Mucosa of rectum (tissue), 2 donors: ENCODE results near the gene WDR90.

ENCODE experiments used
- H3K27ac ChIP-seq, 2 donors: one replicate each; pipeline ENCODE4 v1.7.0; 2013; ENCODE audit warnings: inconsistent platforms in 2 of 2, low read depth in 2 of 2, low read length in 2 of 2
- H3K27me3 ChIP-seq, 2 donors: one replicate each; pipeline ENCODE4 v1.7.0; 2013; ENCODE audit warnings: low read length in 2 of 2; ENCODE audit not compliant: control insufficient read depth in 2 of 2, insufficient read depth in 2 of 2
- H3K36me3 ChIP-seq, 2 donors: one replicate each; pipeline ENCODE4 v1.7.0; 2013; ENCODE audit warnings: low read length in 2 of 2; ENCODE audit not compliant: control insufficient read depth in 2 of 2, insufficient read depth in 2 of 2
- H3K4me1 ChIP-seq, 2 donors: one replicate each; pipeline ENCODE4 v1.7.0; 2013; ENCODE audit warnings: low read length in 2 of 2, mild to moderate bottlenecking in 1 of 2; ENCODE audit not compliant: control insufficient read depth in 2 of 2, insufficient read depth in 2 of 2
- H3K4me3 ChIP-seq, 2 donors: one replicate each; pipeline ENCODE4 v1.7.0; 2013; ENCODE audit warnings: low read length in 2 of 2
- H3K9ac ChIP-seq, 2 donors: one replicate each; pipeline ENCODE4 v1.7.0; 2013; ENCODE audit warnings: low read length in 2 of 2, low read depth in 1 of 2, mild to moderate bottlenecking in 1 of 2
- H3K9me3 ChIP-seq, 2 donors: one replicate each; pipeline ENCODE4 v1.7.0; 2013; ENCODE audit warnings: low read length in 2 of 2; ENCODE audit not compliant: control insufficient read depth in 2 of 2
- donor health status: healthy.
- donor health status: Normal muscosa, but diverticular disease.

The WDR90 gene

GRCh38 chr16:625977-626765, 23.0 kb upstream of the WDR90 start:
- H3K27ac ChIP-seq, result no peak overlapping the region

GRCh38 chr16:626787-627453, 22.2 kb upstream of the WDR90 start:
- Histone ChIP-seq H3K9me3 (no peaks in the 10 kb centered on the region), H3K27ac (no peak overlapping the region), H3K27me3 (no peaks in the 10 kb centered on the region), H3K4me1 (peaks cover 4 to 10% of the 10 kb centered on the region in 2 donors), H3K36me3 (peaks cover 12 to 17% of the 10 kb centered on the region in 2 donors), H3K4me3 (no peak overlapping the region), H3K9ac (no peak overlapping the region)

More at GRCh38 chr16:625977-626765, 23.0 kb upstream of the WDR90 start:
- Histone ChIP-seq H3K4me1 (peaks cover 4 to 8% of the 10 kb centered on the region in 2 donors), H3K36me3 (peaks cover 12 to 17% of the 10 kb centered on the region in 2 donors), H3K9ac (no peak overlapping the region), H3K4me3 (no peak overlapping the region), H3K27me3 (no peaks in the 10 kb centered on the region), H3K9me3 (no peaks in the 10 kb centered on the region)

GRCh38 chr16:627454-628239, 21.5 kb upstream of the WDR90 start:
- Histone ChIP-seq H3K4me1 (peaks cover 4 to 10% of the 10 kb centered on the region in 2 donors), H3K9ac (no peak overlapping the region), H3K27ac (no peak overlapping the region), H3K4me3 (no peak overlapping the region), H3K27me3 (no peaks in the 10 kb centered on the region), H3K36me3 (peaks cover 12 to 17% of the 10 kb centered on the region in 2 donors), H3K9me3 (no peaks in the 10 kb centered on the region)

DNA sequence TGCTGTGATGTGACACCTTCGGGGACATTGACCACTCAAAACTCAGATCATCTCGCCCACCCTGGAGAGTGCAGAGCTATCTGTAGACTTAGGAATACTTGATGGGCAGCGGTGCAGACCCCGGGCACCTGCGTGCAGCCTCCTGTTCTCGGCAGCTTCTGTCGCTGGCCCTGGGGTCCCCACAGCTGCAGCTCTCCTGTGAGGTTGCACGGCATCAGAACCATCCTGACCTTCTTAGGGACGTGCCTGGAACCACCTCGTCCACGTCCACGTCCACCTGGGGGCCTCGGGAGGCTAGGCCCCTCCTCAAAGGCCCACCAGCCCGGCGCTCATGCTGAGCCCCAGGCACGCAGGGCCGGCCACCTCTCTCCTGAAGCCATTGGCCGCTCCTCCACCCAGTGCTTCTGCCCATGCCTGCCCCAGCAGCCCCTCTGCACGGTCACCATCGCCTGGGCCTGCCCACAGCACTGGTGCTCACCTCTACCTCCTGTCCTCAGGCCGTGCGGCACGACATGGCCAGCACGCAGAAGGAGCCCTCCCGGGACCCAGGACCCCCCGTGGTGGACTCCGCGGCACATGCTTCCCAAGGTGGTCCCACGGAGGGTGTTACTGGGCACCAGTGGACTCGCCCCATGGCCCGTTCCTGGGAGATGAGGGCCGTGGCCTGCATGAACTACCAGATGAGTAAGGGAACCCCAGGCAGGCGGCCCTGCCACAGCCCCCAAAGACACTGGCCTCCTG, 20.7 kb upstream of the WDR90 start:
- no peaks in the 10 kb centered on the region for H3K27me3 ChIP-seq
- H3K36me3 ChIP-seq, result peaks cover 14 to 17% of the 10 kb centered on the region in 2 donors
- H3K4me3 ChIP-seq, result no peak overlapping the region
- H3K9me3 ChIP-seq, result no peaks in the 10 kb centered on the region
- no peak overlapping the region for H3K9ac ChIP-seq
- no peak overlapping the region for H3K27ac ChIP-seq
- peaks cover 4 to 10% of the 10 kb centered on the region in 2 donors for H3K4me1 ChIP-seq

DNA sequence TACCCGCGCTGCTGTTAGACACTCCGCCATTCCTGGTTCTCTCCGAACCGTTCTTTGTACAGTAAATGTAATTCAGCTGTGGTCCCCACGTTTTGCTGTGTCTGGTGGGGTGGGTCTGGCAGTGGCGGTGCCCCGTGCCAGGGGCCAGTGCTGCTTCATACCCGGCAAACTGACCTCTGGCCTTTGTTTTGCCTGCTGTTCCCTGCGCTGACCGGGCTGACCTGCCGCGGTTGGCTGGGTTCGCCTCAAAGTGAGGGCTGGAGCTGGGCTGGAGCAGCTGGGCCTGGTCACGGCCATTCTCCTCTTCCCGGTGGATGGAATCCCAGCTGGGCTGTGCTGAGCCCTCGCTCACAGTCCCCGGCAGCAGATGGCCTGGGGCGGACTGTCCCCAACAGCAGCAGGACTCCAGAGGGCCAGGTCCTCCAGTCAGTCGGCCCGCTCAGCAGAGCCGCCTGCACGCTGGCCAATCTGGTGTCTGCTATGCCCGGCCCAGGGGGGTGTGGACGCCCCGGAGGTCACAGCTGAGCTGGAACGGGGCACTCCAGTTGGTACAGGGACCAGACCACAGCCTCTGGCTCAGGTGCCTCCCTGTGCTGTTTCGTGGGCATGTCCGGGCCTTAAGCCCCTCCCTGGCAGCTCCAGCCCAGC, 19.9 kb upstream of the WDR90 start:
- H3K4me3 ChIP-seq, result no peak overlapping the region
- no peak overlapping the region for H3K27ac ChIP-seq
- H3K27me3 ChIP-seq, result no peaks in the 10 kb centered on the region
- H3K36me3 ChIP-seq, result peaks cover 17% of the 10 kb centered on the region in 2 donors
- no peak overlapping the region for H3K9ac ChIP-seq
- H3K9me3 ChIP-seq, result no peaks in the 10 kb centered on the region
- H3K4me1 ChIP-seq, result peaks cover 4 to 10% of the 10 kb centered on the region in 2 donors

DNA sequence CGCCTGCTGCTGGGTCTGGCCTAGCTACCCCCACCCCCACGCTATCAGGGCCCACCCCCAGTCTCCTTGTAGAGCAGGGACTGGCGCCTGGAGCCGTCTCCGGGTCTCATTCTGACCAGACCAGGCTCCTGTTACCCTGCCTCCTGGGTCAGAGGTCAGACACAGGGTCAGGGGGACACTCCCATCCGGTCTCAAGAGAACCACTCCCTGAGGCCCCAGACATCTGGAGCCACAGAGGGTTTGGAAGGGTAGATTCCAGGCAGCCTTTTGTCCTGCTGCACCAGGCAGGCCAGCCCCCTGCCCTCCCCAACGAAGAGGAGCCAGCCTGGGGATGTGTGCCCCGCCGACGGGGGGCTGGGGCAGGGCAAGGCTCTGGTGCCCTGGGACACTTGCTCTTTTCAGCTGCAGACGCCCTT, 19.3 kb upstream of the WDR90 start:
- H3K36me3 ChIP-seq, result peaks cover 17% of the 10 kb centered on the region in 2 donors
- H3K9ac ChIP-seq, result no peak overlapping the region
- H3K4me1 ChIP-seq, result peaks cover 4 to 10% of the 10 kb centered on the region in 2 donors
- H3K9me3 ChIP-seq, result no peaks in the 10 kb centered on the region
- no peaks in the 10 kb centered on the region for H3K27me3 ChIP-seq
- no peak overlapping the region for H3K4me3 ChIP-seq
- H3K27ac ChIP-seq, result no peak overlapping the region

DNA sequence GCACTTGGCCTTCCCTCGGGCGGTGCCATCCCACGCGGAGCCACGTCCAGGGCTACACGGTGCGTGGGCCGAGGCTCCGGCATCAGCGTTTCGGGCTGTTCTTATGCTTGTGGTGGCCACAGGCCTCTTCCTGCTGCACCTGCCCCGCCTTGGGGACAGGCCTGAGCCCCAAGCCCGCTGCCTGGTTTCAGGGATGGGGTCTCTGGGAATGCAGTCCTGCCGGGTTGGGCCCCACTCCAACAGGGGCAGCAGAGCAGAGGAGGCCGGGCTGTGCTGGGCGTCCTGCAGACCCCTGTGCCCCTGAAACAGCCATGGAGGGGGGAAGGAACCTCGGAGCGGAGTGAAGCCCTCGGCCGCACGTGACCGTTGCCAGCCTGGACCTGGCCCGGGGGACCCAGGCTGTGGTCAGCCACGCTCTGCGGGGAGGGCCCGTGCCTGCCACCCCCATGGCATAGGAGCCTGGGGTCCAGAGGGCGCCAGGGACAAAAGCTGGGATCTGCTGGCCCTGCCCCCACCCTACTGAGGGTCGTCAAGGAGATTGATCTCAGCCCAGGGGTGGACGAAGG, 18.8 kb upstream of the WDR90 start:
- Histone ChIP-seq H3K27ac (no peak overlapping the region), H3K4me3 (no peak overlapping the region), H3K9ac (no peak overlapping the region), H3K36me3 (peaks cover 13 to 15% of the 10 kb centered on the region in 2 donors), H3K9me3 (no peaks in the 10 kb centered on the region), H3K27me3 (no peaks in the 10 kb centered on the region), H3K4me1 (peaks cover 7 to 13% of the 10 kb centered on the region in 2 donors)

DNA sequence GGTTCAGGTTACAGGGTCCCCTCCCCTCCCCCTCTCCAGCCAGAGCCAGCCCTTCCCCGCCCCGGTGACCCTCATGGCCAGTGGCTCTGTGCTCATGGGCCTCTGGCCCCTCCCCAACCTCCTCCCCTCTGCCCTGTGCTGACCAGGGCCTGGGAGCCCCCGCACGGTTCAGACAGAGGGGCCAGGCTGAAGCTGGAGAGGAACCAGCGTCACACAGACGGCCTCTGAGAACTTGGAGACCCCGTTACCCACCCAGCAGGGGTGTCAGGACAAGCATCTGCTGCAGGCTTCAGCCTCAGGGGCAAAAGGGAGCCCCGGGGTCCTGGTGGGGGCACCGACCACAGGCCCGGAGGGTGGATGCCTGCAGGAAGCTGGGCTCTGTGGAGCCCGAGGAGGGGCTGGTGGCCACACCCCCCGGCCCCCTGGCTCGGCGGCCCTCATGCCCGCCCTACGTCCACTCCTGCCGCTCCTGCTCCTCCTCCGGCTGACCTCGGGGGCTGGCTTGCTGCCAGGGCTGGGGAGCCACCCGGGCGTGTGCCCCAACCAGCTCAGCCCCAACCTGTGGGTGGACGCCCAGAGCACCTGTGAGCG, 18.3 kb upstream of the WDR90 start, which contains the start of gene WFIKKN1:
WFIKKN1 (plus strand) TSS at position 171 of the 591 bp plus-strand sequence; CDS start at position 440, 269 bp downstream.
- Histone ChIP-seq H3K4me3 (no peak within 1 kb of the TSS), H3K27ac (no peak within 1 kb of the TSS), H3K27me3 (no peaks in the 10 kb centered on the region), H3K9me3 (no peaks in the 10 kb centered on the region), H3K9ac (no peak within 1 kb of the TSS), H3K4me1 (peaks cover 10 to 16% of the 10 kb centered on the region in 2 donors), H3K36me3 (peaks cover 9 to 11% of the 10 kb centered on the region in 2 donors)
